T47D (cell line): Measurements from ENCODE around the gene ROBO1.

Source experiments
- DNase-seq, 2 experiments: peaks; one replicate each; pipeline versions ENCODE4 v3.0.0 to v3.0.0-alpha.2; 2011 to 2012; ENCODE audit warnings: low read depth in 1 of 2, low spot score in 1 of 2
- JUND ChIP-seq: IDR thresholded peaks from 2 replicates; pipeline ENCODE4 v1.6.1; 2012; ENCODE audit warnings: low read depth
- in situ Hi-C: cut with HindIII; loops from 2 replicates; pipeline ENCODE4 v1.10.0; 2016; ENCODE audit warnings: low sequenced_read_pairs, low pct_unique_long_range_greater_than_20kb

The ROBO1 gene

DNA sequence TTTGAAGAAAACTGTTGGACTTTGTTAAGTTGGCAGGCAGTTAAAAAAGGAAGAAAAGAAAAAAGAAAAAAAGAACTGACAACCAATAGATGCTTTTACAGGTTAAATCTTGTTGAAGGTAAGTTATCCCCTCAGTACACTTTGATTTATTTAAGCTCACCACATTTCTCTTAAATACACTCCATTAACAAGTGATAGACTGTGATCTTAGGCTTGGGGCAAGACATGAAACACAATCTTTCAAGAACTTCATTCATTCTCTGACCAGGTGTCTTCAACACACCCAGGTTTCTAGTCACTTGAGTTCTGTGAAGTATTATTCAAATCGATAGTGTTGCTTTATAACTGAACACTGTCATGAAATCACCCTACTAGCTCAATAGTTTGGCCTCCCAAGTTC, 751.9 kb downstream of the ROBO1 start:
- no peak for TF ChIP-seq JUND
- in situ Hi-C loops, result no loop called here
- DNase-seq, result no peak

DNA sequence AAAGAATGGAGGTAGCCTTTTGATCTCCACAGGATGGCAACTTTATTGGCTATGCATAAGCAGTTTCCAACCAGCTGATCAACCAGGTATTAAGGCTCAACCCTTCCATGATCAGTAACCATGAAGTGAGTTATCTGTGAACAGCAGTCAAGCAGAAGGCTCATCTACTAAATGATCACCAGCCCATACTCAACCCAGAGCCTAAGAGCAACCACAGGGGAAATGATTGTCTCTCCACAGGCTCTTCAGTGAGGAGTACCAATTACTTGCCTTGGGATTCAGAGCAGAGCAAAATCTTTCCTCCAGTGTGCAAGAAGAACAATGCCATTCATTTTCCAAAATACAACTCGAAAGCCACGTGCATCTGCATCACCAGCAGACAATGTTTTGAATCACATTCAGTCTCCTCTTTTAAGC, 754.8 kb downstream of the ROBO1 start:
- TF ChIP-seq JUND, result no peak
- in situ Hi-C loops, result no loop called here
- DNase-seq, result no peak

DNA sequence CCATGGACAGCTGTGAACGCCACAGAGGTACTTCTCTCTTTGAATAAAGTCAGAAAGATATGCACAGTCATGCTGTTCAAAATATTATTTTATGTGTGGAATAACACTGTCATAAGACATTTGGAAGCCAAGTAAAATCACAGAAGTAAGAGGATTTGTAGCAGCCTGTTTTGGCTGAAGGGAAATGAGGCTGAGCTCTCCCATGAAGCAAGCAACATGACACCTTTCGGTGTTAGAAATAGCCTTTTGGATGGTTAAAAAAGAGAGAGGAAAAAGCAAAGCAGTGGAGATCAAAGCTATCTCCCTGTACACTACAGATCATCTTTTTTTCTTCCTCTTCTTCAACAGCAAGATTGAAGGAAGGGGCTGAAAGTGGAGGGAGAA, 755.3 kb downstream of the ROBO1 start:
- in situ Hi-C loops, result no loop called here
- no peak for TF ChIP-seq JUND
- no peak for DNase-seq

DNA sequence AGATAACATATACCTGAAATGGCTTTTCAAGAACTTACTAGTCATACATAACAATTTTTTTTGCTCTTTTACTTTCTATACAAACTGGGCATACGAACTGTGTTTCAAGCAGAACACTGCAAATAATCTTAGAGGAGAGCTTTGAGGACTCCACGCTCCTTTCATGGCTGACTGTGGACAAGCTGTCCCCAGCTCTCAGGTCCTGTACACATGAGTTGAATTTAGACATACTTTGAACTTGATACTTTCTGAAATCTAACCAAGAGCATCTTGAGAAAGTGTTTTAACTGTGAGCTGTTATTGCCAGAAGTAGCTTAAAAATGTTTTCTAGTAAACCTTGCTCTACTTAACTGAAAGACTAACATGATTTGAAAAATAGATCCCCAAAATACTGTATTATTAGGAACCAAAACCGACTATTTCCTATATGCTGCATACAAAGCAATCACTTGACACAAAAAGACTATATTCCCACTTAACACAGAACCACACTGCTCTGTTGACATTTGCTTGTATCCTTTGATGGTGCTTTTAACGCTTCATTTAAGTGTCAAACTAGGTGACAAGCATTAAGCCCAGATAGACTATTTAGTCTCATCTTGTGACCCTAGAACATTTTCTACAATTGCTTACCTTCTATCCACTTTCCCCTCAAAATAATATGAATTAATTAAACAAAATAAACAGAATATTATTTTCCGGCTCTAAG, 755.8 kb downstream of the ROBO1 start:
- in situ Hi-C loops, result no loop called here
- DNase-seq, result no peak
- no peak for TF ChIP-seq JUND

DNA sequence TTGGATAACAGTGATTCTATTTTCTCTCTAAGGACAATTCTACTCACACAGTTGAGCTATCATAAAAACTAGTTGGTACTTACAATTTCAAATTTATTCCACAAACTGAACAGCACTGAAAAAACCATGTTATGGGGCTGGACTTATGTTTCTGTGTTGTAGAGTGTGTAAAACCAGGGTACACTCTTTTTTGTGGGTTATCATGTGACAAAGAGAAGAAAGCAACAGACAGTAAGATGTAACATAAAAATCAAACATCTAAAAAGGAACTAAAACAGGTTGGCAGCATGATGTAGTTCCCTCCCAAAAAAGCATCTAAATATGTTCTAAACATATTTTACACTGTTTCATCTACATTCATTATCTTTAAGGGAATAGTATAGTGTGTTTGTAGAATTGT, 757.9 kb downstream of the ROBO1 start:
- in situ Hi-C loops, result no loop called here
- no peak for DNase-seq
- no peak for TF ChIP-seq JUND

DNA sequence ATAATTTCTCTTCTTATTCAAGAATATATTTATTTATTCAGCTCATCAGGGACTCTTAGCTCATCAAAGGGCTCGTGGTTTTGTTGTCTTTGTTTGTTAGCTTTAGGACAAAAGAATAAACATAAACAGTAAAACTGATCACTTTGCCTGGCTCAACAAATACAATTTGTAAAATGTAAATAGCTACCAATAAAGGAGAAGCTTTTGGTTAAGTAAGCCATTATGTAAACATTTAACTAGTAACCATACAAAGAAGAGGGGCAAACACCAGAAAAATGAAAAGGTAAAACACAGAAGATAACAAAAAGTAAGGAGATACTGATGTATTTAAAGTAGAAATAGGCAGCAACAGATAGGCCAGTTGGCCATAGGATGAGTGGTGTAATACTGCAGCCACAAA, 761.7 kb downstream of the ROBO1 start:
- no peak for TF ChIP-seq JUND
- in situ Hi-C loops, result no loop called here
- no peak for DNase-seq

DNA sequence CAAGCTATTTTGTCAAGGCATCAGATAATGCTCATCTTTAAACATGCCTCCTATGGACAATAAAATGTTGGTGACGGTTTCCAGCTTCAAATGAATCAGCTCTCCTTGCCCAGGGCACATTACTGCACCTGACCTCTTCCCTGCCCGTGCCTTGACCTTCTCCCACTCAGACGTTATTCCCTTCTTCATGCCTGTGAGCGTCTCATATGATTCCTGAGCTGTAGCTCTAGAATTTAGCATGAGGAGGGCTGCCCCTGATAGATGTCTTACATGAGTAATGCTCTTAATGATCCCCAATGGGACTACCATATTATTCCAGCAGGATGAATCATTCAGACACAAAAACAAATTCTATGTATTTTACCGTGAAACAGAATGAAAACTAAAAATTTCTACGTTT, 762.7 kb downstream of the ROBO1 start:
- in situ Hi-C loops, result no loop called here
- no peak for TF ChIP-seq JUND

DNA sequence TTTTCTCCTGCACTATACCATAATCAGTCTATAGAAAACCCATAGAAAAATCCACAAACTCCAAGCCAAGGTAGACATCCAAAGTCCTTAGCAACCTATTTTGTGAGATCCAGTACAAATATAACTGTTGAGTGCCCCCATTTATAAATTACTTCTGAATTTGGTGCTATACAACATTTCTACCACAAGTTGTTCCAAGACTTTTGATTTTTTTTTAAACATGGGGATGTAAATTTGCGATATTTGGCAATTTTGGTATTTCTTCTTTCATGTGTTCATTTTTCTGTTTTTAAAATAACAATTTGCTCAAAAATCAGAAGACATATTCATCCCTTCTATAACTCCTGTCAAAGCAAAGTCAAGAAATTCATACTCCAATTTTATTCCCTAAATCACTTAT, 763.8 kb downstream of the ROBO1 start:
- no peak for DNase-seq
- in situ Hi-C loops, result no loop called here
- TF ChIP-seq JUND, result no peak

More for the DNA sequence above, 762.7 kb downstream of the ROBO1 start:
- no peak for DNase-seq

DNA sequence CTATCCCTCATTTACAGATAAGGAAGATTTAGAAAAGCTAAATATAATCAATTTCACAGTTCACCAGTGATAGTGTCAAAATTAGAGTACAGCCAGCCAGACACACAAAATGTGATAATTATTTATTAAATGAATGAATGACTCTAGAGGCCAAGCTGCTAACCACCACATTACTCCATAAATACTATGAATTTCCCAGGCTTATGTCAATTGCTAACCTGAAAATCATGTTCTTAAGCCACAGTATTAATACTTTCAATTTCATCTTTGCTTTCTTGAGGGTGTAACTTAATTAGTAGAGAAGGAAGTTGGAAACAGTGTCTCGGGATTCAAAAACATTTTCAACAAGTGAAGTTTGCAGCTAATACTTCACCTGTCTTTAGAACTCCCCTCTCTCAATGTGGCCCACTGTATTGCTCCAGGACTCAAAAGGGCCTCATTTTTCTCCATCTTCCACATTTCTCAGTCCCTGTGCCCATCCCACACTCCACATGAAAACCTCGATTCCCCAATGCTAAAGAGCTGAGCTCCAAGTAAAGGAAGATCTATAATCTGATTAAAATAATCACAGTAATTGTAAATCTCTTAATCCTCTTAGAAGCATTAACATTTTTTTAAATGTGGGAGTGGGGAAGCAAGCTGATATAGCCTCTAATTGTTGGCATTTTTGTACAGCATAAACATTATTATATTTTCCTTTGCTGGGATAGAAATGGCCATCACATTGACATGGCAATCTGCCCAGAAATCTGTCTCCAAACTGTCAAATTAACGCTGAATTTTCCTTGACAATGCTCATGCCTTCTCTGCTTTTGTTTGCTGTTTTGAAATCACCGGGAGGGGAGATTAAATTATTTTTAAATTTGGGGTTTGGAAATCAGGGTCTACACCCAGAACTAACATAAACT, 765.1 kb downstream of the ROBO1 start:
- DNase-seq, result no peak
- in situ Hi-C loops, result no loop called here
- TF ChIP-seq JUND, result no peak

DNA sequence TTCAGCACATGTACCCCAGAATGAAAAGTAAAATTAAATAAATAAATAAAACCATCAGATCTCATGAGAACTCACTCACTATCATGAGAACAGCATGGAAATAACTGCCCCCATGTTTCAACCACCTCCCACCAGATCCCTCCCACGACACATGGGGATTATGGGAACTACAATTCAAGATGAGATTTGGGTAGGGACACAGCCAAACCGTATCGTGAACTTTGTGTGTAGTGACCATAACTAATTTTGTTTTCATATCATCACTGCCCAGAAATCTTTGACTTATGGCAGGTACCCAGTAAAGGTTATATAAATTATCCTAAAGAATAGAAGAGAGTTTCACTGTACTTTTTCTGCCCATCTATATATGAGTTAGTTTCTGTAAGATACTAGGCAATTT, 766.5 kb downstream of the ROBO1 start:
- no peak for DNase-seq
- TF ChIP-seq JUND, result no peak
- in situ Hi-C loops, result no loop called here

DNA sequence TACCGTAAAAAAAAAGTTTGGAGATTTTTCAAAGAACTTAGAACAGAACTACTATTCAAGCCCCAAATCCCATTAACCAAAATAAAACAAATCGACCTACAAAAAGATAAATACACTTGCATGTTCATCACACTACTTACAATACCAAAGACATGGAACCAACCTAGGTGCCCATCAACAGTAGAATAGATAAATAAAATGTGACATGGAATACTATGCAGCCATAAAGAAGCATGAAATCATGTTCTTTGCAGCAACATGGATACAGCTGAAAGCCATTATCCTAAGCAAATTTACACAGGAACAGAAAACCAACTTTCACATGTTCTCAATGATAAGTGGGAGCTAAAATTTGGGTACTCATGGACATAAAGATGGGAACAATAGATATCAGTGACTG, 768.7 kb downstream of the ROBO1 start:
- in situ Hi-C loops, result no loop called here
- DNase-seq, result no peak
- TF ChIP-seq JUND, result no peak

DNA sequence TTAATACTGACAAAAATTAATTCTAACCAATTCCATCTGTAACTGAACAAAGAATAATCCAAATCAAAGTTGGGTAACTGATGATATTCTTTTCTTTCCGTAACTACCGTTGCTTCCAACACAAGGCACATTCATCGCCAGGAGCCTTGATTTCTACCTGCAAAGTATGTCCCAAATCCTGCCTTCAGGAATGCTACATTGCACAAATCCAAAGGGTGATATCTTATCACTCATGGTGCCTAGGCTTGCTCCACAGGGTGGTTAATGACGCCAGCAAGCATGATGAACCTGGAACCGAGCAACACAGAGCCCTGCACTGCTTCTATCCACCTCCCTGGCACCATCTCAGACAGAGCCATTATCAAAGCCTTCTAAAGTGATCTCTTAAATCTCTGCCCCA, 772.7 kb downstream of the ROBO1 start:
- TF ChIP-seq JUND, result no peak
- in situ Hi-C loops, result no loop called here
- DNase-seq, result no peak
